CD4-positive, alpha-beta T cell treated with Interleukin-4 for 1 hour (primary cell): ENCODE data around the gene BCAN.
"Not testable (repeated sequence)": the region's sequence is repeated elsewhere in the genome, so short reads cannot be mapped to it uniquely, and the experiment has no call there.

Experiments used
- DNase-seq, 2 donors: peaks; one replicate each; pipeline ENCODE4 v3.0.0-alpha.2; 2020 to 2022

Gene BCAN, protein sequence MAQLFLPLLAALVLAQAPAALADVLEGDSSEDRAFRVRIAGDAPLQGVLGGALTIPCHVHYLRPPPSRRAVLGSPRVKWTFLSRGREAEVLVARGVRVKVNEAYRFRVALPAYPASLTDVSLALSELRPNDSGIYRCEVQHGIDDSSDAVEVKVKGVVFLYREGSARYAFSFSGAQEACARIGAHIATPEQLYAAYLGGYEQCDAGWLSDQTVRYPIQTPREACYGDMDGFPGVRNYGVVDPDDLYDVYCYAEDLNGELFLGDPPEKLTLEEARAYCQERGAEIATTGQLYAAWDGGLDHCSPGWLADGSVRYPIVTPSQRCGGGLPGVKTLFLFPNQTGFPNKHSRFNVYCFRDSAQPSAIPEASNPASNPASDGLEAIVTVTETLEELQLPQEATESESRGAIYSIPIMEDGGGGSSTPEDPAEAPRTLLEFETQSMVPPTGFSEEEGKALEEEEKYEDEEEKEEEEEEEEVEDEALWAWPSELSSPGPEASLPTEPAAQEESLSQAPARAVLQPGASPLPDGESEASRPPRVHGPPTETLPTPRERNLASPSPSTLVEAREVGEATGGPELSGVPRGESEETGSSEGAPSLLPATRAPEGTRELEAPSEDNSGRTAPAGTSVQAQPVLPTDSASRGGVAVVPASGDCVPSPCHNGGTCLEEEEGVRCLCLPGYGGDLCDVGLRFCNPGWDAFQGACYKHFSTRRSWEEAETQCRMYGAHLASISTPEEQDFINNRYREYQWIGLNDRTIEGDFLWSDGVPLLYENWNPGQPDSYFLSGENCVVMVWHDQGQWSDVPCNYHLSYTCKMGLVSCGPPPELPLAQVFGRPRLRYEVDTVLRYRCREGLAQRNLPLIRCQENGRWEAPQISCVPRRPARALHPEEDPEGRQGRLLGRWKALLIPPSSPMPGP

DNA sequence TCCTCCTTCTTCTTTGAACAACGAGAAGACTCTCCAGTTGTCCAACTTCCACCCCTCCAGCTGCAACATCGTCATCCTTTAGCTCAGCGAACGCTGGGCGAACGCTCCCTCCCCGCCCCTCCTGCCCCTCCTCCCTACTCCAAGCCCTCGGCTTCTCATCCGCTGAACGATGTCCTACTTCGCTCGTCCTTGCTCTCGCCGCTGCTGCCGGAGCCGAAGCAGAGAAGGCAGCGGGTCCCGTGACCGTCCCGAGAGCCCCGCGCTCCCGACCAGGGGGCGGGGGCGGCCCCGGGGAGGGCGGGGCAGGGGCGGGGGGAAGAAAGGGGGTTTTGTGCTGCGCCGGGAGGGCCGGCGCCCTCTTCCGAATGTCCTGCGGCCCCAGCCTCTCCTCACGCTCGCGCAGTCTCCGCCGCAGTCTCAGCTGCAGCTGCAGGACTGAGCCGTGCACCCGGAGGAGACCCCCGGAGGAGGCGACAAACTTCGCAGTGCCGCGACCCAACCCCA lies at the start of gene BCAN:
TSS of gene BCAN (plus strand) at position 357 of the 504 bp plus-strand sequence. CDS start 3,938 bp downstream, outside the sequence.
- DNase-seq = no peak

DNA sequence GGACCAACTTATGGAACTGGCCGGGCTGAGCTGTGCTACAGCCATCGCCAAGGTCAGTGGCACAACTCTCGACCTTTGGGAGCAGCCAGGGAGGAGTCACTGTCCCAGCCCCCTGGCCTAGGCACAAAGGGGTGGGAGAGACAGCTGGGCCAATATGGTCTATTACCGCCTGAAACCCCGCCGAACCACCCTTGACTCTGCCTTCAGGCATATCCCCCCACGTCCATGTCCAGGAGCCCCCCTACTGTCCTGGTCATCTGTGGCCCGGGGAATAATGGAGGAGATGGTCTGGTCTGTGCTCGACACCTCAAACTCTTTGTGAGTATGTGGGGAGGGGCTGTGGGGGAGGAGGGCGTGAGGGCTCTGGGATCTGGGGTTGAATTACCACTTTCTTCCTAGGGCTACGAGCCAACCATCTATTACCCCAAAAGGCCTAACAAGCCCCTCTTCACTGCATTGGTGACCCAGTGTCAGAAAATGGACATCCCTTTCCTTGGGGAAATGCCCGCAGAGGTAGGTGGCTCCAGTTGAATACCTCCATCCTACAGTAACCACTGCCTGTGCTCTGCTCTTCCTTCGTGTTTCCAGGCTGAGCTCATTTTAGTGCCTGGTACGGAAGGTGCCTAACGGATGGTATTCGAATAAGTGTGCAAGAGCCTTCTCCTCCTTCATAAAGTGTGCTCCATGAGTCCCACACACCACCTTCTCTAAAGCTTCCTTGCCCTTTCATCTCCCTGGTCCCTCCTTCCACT lies 49.6 kb upstream of the BCAN start:
- DNase-seq = no peak

DNA sequence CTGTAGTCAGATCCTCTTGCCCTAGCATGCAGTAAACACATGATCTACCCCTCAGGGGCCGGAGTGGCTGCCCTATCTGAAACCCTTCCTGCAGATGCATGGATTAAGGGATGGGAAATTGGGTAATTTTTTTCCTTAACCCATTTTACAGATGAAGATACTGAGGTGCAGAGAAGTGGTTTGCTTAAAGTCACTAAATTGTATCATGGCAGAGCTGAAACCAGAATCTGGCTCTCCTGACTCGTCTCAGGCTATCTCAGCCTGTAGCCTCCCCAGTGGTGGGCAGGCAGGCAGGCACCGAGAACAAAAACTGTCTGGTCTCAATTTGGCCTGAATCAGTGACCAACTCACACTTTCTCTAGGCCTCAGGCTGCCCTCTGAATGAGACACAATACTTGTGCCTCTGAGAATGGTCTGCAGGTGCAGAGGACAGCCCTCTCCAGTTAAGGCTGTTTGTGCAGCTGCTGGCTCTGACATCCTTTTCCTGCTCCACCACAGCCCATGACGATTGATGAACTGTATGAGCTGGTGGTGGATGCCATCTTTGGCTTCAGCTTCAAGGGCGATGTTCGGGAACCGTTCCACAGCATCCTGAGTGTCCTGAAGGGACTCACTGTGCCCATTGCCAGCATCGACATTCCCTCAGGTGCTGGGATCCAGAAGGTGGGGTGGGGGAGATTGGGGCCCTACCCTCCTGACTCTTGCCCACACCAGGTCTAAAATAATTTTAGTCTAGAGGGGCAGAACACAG lies 48.8 kb upstream of the BCAN start:
- no peak for DNase-seq

DNA sequence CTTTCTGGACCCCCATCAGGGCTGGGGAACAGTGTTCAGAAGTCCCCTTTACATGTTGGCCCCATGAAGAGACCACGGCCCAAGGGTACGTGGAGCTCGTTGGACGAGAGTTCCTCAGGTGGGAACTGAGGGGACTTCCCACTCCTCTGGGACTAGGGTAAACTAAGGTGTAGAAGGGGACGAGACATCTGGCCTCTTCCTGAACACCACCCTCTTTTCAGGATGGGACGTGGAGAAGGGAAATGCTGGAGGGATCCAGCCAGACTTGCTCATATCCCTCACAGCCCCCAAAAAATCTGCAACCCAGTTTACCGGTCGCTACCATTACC lies 48.3 kb upstream of the BCAN start:
- no peak for DNase-seq

DNA sequence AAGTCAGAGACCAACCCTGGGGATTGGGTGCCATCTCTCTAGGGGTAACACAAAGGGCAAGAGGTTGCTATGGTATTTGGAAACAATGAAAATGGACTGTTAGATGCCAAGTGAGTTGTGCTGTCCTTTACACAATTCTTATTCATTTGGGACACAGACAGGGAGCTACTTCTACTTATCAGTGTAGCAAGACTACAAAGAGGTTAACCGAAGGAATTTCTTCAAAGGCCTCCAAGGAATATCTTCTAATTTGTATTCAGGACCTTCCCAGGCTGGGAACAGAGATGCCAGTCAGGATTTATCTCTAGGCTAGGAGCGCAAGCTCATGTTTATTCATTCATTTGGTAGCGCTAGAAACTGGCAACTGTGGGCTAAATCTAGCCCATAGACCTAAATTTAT lies 47.7 kb upstream of the BCAN start:
- no peak for DNase-seq

DNA sequence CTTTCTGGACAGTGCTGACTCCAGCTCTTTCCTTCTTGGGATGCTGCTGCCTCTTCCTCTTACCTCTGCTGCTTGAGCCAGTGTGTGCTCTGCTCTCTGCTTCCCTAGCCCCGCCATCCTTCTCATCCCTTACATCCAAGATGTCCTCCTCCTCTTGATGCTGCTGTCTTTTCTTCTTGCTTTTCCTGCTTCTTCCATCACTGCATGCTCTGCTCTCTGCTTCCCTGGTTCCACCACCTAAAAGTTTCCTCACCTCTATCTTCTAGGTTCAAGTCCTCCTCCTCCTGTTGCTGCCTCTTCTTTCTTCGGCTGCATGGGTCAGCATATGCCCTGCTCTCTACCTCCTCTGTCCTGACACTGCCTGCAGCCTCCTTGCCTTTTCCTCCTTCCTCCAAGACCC lies 46.9 kb upstream of the BCAN start:
- DNase-seq = no peak

DNA sequence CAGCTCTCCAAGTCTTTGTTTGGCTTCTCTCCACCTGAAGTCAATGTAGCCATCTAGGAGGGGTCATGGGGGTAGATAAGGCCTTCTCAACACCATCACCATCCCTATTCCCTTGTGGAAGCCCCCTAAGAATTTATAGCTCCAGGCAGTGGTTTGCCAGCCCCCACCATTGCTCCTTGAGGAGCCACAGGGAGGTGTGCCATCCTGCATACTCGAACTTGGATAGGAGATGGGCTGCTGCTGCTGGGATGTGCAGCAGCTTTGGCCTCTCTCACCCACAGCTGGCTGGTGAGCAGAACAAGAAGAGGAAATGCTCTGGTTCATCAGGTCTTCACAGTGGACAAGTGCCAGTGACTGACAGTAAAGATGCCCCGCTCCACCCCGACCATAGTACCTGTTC lies 45.5 kb upstream of the BCAN start:
- DNase-seq = no peak

DNA sequence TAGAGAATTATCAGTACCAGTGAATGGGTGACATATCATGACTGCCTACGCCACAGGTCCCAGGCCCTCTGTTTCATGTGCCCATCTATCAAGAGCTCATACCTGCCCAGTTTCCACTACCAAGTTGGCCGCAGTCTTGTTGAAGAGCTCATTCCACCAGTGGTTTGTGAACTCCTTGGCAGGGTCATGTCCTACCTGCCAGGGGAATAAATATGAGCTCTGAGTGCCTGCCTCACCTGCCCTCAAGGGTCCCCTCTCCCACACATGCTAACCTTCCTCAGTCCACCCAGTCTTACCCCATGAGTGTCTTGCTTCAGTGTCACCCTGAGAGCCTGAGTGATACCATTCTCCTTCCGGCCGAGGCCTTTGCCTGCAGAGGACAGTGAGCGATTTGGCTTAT lies 43.8 kb upstream of the BCAN start:
- no peak for DNase-seq

DNA sequence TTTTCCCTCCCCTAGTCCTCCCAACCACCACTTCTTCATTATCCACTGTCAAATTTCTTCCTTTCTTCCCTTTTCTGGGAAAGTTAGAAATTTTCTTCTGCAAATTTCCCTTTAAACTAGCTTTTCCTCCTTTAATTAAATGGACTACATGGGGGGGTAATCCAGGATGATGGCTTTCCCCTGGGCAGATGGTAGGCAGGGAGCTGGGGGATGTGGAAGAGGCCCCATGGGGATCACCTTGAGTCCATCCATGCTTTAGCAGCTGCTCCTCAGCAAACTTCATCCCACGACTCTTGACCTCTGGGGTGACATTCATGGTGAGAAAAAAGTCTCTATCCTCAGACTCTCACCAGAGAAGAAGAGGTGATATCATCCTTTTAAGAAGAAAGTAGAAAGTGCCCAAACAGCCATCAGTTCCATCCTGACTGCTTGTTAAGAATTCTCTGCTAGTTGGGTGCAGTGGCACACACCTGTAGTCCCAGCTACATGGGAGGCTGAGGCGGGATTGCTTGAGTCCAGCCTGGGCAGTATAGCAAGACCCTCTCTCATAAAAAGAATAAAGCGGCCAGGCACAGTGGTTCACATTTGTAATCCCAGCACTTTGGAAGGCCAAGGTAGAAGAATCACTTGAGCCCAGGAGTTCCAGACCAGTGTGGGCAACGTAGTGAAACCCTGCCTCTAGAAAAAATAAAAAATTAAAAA lies 43.0 kb upstream of the BCAN start:
- DNase-seq = no peak

DNA sequence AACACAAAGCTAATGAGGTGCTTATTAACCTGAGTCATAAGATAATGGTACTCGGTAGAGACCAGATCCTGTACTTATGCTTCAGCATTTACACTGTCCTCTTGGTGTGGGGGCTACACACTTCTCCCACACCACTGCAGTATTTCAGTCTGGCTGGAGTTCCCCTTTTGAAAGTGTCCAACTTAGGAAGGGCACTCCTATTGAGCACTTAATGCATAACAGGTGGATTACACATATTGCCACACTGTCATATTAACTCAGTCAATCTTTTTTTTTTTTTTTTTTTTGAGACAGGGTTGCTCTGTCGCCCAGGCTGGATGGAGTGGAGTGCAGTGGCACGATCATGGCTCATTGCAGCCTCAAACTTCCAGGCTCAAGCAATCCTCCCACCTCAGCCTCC lies 42.1 kb upstream of the BCAN start:
- DNase-seq = peak in 1 of 2 donors; percentile 47

DNA sequence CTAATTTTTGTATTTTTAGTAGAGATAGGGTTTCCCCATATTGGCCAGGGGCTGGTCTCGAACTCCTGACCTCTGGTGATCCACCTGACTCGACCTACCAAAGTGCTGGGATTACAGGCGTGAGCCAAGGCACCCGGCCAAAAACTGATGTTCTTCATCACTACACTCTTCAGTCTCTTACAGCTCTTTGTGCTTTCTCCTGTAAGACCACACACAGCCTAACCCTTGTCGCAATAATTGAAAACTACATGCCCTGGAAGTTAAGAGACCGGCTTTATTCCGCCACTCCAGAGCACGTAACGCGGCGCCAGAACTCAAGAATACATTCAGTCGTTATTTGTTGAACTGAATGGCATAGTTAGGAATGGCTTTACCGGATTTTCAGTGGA lies 41.2 kb upstream of the BCAN start:
- DNase-seq = no peak

DNA sequence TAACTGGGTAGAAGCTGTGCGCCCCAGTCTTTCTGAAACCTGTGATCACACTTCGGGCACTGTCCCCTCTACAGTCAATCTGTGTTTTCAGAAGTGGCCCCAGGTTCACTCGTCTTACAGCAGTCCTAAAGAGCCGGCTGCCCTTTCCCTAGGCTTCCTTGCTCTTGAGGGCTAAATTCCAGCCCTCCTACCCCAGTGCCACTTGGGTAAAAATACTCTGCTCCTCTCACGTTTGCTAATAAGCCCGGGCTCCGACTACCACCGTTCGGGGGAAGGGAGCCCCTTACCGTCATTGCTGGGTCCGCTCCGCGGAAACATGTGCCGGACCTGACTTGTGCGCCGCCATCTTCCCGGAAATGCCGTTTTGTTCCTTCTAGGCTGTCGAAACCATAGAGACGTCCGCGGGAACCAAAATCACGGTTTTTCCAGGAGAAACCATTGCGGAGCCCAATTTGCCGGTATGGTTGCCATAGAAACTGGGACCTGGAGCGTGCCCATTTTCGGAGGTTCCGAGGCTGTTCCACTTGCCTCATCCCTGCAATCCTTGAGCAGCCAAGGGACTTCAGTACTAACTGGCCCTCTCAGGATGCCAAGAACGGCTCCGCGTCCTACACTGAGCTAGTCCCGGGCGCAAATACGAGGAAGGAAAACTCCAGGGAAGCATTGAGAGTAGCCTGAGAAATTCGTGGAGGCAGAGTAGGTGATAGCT lies 40.6 kb upstream of the BCAN start, which contains the start of gene GPATCH4:
TSS of gene GPATCH4 (minus strand) at position 358 of the 709 bp plus-strand sequence.
- DNase-seq = peak; percentile 82 to 88

DNA sequence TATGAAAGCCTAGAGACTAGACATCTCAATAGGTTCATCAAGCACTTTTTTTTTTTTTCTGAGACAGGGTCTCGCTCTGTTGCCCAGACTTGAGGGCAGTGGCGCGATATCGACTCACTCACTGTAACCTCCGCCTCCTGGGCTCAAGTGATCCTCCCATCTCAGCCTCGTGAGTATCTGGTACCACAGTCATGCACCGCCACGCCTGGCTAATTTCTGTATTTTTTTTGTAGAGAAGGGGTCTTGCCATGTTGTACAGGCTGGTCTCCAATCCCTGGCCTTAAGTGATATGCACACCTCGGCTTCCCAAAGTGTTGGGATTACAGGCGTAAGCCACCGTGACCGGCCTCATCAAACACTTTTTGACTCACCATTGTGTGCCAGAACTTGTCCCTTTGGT lies 40.0 kb upstream of the BCAN start:
- DNase-seq = no peak

DNA sequence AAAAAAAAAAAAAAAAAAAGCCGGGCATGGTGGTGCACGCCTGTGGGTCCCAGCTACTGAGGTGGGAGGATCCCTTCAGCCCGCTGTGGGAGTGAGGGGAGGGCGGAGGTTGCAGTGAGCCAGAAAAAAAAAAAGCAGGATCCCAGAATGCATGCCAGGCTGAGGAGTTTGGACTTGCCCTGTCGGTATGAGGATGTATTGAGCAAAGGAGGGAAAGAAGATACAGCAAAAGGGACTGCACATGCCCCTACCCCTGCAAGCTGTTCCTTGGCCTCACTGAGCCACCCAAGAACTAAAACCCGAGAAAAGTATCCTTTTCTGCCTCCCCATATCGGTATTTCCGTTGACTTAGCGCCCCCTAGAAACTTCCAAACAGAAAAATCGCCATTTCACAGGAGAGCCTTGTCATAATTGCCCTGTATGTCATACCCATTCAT lies 39.3 kb upstream of the BCAN start:
- peak in 1 of 2 donors; percentile 37 for DNase-seq

DNA sequence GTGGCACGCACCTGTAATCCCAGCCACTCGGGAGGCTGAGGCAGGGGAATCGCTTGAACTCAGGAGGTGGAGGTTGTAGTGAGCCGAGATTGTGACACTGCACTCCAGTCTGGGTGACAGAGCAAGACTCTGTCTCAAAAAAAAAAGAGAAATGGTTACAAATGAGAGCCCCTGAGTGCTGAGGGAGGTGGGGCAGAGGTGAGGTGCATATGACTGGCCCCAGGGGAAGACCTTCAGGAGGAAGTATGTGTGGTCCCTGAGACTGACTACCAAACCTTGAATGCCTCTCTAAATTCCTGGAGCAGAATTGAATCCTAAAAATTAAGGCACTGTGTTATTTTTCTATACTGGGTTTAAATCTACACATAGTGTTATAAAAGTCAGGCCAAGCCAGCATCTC lies 34.6 kb upstream of the BCAN start:
- peak in 1 of 2 donors; percentile 37 for DNase-seq

DNA sequence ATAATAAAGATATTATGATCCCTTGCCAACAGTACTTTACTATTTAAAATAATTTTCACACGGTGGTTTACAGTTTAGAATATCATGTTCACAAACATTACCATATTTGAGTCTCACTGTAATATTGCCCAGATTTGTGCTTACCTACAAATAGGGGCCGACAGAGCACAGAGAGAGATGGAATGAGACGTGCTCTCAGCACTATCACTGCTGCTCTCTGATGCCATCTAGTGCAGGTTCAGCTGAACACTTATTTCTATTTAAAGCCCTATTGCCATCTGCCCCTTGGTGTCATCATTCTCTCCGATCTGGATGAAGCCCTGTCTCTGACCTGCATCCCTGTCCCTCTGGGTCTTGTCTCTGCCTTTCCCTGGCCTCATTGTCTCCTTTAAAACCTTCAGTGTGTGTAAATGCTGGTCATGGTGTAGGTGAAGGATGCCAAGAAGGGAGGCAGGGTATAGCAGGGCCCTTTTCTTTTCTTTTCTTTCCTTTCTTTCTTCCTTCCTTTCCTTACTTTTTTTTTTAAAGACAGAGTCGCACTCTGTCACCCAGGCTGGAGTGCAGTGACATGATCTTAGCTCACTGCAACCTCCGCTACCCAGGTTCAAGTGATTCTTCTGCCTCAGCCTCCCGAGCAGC lies 33.8 kb upstream of the BCAN start:
- DNase-seq = peak; percentile 77 to 82

DNA sequence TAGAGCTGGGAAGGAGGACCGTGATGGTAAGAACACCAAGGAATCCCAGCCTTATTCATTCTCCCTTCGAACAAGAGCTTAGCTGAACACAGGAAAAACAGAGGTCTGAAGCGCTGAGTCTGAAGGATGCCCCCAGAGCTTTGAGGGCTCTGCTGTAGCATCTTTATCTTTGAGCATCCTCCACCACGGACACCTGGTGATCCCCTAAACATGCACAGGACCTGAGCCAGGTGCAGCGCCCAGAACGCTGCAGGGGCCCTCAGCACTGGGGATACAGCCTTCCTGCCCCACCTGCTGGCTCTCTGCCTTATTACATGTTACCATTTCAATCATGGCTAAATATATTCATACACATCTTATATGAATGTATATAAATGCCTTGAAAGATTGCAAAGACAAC lies 32.9 kb upstream of the BCAN start:
- peak; percentile 58 to 69 for DNase-seq

DNA sequence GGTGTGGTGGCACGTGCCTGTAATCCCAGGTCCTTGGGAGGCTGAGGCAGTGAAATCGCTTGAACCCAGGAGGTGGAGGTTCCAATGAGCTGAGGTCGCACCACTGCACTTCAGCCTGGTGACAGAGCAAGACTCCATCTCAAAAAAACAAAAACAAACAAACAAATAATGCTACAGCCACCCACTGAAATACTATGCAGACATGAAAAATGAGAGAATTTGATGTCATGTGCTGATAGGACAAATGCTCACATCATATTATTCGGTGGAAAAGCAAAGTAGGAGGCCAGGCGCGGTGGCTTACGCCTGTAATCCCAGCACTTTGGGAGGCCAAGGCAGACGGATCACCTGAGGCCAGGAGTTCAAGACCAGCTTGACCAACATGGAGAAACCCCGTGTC lies 31.8 kb upstream of the BCAN start:
- DNase-seq = not testable (repeated sequence)

DNA sequence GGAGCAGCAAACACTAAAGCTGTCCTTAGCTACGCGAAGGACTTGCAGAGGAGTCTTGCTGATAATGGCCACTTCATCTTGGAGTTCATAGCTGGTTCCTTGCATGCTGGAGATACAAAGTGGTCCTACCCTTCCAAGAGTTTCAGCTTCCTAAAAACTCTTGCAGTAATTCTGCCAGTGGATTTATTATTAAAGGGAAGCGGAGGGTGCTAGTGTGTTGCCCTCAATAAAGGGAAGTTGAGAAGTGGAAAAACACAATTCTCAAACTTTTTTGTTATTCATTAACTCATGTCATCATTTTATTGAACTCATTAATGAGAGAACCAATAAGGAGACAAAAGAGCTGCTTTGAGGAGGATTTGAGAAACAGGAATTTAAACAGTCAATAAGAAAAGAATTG lies 29.3 kb upstream of the BCAN start:
- no peak for DNase-seq

DNA sequence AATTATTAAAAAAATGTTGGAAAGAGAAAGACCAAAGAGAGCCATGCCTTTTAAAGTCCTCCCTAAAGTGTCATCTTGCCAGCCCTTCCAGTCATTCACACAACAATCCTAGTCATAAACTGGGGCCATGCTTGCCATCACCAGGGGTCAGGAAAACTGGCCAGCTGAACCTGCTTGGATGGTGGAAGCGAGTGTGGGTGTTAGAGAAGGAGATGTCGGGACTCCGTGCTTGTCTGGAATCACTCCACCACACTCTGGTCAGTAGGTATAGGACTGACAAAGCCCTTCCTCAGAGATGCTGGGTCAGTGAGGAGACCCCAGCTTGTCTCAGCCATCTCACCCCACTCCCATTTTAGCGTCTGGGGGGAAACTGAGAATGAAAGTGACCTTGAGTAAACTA lies 26.0 kb upstream of the BCAN start:
- no peak for DNase-seq
